ENCODE measurements around the gene C2orf76. TPM values are rescaled to one million over a fixed set of nuclear protein-coding genes. Genes with fewer than 3 reads are reported as not detected.

C2orf76 gene
- total and polyA plus RNA-seq, 2 experiments from 2014 or later, result 9.5 to 17.0 TPM

DNA sequence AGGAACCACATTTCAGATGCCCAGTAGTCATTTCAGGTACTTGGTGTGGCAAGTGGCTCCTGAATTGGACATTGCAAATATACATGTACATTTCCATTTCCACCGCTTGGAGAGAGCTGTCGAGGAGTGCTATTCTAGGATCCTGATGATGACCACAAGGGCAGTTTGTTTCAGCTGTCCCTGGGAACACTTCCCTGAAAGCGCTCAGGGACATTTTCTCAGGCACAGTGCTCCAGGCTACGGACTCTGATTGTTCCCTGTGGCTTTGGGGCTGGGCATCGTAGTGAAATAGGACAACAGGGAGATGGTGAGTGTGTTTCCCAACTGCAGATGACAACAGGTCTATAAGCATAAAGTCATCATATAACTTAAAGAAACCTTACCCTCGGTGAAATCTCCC lies 3.2 kb upstream of the C2orf76 start:
- H3K27ac ChIP-seq, result no peak overlapping the region
- no peak overlapping the region for H3K4me3 ChIP-seq
- H3K4me1 ChIP-seq (ENCODE audit: low read depth), result peaks cover 5% of the 10 kb centered on the region
- TF ChIP-seq, protein P1, sequence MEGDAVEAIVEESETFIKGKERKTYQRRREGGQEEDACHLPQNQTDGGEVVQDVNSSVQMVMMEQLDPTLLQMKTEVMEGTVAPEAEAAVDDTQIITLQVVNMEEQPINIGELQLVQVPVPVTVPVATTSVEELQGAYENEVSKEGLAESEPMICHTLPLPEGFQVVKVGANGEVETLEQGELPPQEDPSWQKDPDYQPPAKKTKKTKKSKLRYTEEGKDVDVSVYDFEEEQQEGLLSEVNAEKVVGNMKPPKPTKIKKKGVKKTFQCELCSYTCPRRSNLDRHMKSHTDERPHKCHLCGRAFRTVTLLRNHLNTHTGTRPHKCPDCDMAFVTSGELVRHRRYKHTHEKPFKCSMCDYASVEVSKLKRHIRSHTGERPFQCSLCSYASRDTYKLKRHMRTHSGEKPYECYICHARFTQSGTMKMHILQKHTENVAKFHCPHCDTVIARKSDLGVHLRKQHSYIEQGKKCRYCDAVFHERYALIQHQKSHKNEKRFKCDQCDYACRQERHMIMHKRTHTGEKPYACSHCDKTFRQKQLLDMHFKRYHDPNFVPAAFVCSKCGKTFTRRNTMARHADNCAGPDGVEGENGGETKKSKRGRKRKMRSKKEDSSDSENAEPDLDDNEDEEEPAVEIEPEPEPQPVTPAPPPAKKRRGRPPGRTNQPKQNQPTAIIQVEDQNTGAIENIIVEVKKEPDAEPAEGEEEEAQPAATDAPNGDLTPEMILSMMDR (IDR thresholded peaks at IDR 0.05; ENCODE audit: low read depth, low read length), result no peak
- no peaks in the 10 kb centered on the region for H3K9me3 ChIP-seq (ENCODE audit: low read depth)
- DNase-seq (ENCODE audit: low read depth in 1 of 2, low spot score in 1 of 2), result no peak
- H3K27me3 ChIP-seq, result no peaks in the 10 kb centered on the region
- H3K36me3 ChIP-seq, result peaks cover 36% of the 10 kb centered on the region

DNA sequence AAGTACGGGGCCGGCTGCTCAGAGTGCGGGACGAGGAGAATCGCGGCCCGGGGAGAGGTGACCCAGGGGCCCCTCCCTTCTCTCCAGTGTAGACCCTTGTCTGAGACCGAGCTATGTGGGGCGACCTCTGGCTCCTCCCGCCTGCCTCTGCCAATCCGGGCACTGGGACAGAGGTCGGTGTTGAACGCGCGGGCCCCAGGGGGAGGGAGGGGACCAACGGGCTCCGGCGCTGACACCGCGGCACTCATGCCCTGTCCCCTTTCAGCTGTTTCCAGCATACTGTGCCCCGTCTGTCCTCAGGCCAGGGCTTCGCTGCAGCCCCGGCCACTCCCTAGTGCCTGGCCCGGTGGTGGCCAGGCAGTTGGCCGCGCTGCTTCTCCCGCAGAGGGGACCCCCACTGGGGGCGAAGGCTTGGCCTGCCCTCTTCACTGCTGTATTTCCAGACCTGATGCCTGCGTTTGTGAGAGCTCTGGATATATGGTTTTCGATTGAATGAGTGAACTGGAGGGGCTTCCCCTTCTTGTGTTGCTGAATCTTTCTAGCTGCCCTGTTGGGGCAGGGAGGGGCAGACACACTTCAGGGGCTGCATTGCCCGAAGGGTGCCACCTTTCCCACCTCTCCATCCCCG lies 952 bp upstream of the C2orf76 start:
- H3K27ac ChIP-seq, result peak overlapping the region; percentile 61
- DNase-seq (ENCODE audit: low read depth in 1 of 2, low spot score in 1 of 2), result peak; percentile 19 to 81
- H3K27me3 ChIP-seq, result no peaks in the 10 kb centered on the region
- H3K36me3 ChIP-seq, result peaks cover 26% of the 10 kb centered on the region
- H3K4me1 ChIP-seq (ENCODE audit: low read depth), result peaks cover 5% of the 10 kb centered on the region
- TF ChIP-seq, protein P1 (IDR thresholded peaks at IDR 0.05; ENCODE audit: low read depth, low read length), result no peak
- H3K4me3 ChIP-seq, result peak overlapping the region; percentile 69
- H3K9me3 ChIP-seq (ENCODE audit: low read depth), result no peaks in the 10 kb centered on the region

DNA sequence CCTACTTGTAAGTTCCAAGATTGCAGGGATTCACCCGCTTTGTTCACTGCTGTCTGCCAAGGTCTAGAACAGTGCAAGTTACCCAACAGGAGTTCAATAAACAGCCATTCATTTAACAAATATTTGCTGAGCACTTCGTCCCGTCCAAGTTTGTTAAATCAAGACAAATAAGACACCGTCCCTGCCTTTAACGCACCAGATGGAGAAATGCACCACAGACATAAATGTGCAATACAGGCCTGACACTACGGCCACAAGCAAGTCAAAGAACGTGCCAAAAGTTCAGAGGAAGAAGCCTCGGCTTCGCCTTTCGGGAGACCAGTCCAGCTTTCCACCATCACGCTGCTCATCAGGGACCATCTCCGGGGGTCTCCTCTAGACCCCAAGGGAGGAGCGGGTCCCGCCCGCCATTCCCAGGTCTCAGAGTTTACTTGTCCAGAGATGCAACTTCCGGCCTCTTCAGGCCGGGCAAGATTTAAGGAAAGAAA lies 429 bp downstream of the C2orf76 start:
- H3K27me3 ChIP-seq, result no peaks in the 10 kb centered on the region
- H3K27ac ChIP-seq, result peak overlapping the region; percentile 61
- TF ChIP-seq, protein P1 (IDR thresholded peaks at IDR 0.05; ENCODE audit: low read depth, low read length), result no peak
- peak in 1 of 2 donors; percentile 32 for DNase-seq (ENCODE audit: low read depth in 1 of 2, low spot score in 1 of 2)
- no peaks in the 10 kb centered on the region for H3K9me3 ChIP-seq (ENCODE audit: low read depth)
- H3K4me3 ChIP-seq, result peak overlapping the region; percentile 69
- H3K4me1 ChIP-seq (ENCODE audit: low read depth), result peaks cover 5% of the 10 kb centered on the region
- peaks cover 21% of the 10 kb centered on the region for H3K36me3 ChIP-seq

DNA sequence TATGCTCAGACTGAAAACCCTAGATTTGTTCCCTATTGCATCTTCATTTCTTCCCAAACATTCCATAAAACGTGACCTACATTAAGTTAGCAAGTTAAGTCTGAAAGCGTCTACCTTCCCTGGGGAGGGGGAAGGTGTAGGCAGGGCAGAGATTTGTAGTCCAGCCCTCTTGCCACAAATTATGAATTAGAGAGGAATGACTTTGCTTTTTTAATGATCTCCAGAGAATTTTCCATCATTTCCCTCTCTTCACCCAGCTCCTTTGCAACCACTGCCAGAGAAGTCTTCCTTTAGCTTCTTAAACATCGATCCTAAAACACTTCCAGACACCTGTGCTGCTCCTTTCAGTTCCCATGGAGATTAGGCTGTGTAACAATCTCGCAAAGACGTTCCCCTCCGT lies 1.2 kb downstream of the C2orf76 start:
- Histone ChIP-seq H3K27ac (no peak overlapping the region), H3K9me3 (ENCODE audit: low read depth) (no peaks in the 10 kb centered on the region), H3K4me3 (peak overlapping the region; percentile 69), H3K27me3 (no peaks in the 10 kb centered on the region), H3K4me1 (ENCODE audit: low read depth) (peaks cover 5% of the 10 kb centered on the region), H3K36me3 (peaks cover 14% of the 10 kb centered on the region)
- TF ChIP-seq, protein P1 (IDR thresholded peaks at IDR 0.05; ENCODE audit: low read depth, low read length), result no peak
- DNase-seq (ENCODE audit: low read depth in 1 of 2, low spot score in 1 of 2), result no peak

DNA sequence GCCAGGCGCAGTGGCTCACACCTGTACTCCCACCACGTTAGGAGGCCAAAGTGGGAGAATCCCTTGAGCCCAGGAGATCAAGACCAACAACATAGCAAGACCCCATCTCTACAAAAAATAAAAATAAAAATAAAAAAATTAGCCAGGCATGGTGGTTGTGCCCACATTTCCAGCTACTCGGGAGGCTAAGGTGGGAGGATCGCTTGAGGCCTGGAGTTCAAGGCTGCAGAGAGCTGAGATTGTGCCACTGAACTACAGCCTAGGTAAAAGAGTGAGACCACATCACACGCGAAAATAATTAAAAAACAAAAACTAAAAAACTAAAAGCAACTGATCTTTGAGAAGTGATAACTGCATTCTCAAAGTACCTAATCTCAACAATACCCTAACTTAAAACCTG lies 1.8 kb downstream of the C2orf76 start:
- peaks cover 5% of the 10 kb centered on the region for H3K4me1 ChIP-seq (ENCODE audit: low read depth)
- H3K36me3 ChIP-seq, result peaks cover 10% of the 10 kb centered on the region
- TF ChIP-seq, protein P1 (IDR thresholded peaks at IDR 0.05; ENCODE audit: low read depth, low read length), result no peak
- no peak for DNase-seq (ENCODE audit: low read depth in 1 of 2, low spot score in 1 of 2)
- no peak overlapping the region for H3K4me3 ChIP-seq
- no peaks in the 10 kb centered on the region for H3K27me3 ChIP-seq
- no peaks in the 10 kb centered on the region for H3K9me3 ChIP-seq (ENCODE audit: low read depth)
- H3K27ac ChIP-seq, result no peak overlapping the region

Data from cardiac muscle cell (in vitro differentiated cells and primary cell).